Tibial nerve (tissue), 4 donors: ENCODE data around the gene ELMOD1.

ENCODE experiments used
- EP300 ChIP-seq, 2 donors: sonication (generic); formaldehyde crosslinking; IDR thresholded peaks; one replicate each; pipeline ENCODE4 v1.6.1; 2017; ENCODE audit warnings: antibody characterized with exemption in 2 of 2, mild to moderate bottlenecking in 1 of 2
- TF ChIP-seq, protein P1 (sequence below), 5 experiments: fragments of 200-600 bp in 3 of 5; fragments of 450-650 bp in 2 of 5; sonication (generic) in 3 of 5; IDR thresholded peaks; one replicate each; pipeline ENCODE4 v1.5.1; 2016 to 2019; ENCODE audit warnings: antibody characterized with exemption in 5 of 5, mild to moderate bottlenecking in 3 of 5, moderate library complexity in 2 of 5

DNA sequence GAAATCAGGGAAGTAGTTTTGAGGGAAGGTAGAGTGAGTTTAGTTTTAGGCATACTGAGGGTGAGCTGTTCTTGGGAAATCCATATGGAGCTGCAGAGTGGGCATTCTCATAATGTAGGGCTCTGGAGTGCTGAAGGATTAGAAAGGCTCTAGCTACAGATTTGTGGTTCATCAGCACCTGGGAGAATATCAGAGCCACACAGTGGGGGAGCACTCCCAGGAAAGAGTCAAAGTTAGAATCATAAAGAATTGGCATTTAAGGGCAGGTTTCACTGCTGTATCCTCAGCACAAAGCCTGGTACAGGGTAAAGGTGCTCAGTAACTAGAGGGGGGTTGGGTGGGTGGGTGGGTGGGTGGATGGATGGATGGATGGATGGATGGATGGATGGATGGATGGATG lies 68.4 kb downstream of the ELMOD1 start:
- TF ChIP-seq, protein P1, sequence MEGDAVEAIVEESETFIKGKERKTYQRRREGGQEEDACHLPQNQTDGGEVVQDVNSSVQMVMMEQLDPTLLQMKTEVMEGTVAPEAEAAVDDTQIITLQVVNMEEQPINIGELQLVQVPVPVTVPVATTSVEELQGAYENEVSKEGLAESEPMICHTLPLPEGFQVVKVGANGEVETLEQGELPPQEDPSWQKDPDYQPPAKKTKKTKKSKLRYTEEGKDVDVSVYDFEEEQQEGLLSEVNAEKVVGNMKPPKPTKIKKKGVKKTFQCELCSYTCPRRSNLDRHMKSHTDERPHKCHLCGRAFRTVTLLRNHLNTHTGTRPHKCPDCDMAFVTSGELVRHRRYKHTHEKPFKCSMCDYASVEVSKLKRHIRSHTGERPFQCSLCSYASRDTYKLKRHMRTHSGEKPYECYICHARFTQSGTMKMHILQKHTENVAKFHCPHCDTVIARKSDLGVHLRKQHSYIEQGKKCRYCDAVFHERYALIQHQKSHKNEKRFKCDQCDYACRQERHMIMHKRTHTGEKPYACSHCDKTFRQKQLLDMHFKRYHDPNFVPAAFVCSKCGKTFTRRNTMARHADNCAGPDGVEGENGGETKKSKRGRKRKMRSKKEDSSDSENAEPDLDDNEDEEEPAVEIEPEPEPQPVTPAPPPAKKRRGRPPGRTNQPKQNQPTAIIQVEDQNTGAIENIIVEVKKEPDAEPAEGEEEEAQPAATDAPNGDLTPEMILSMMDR (IDR thresholded peaks at IDR 0.05): no peak
- no peak for TF ChIP-seq EP300 (IDR thresholded peaks at IDR 0.05)
